Measurements from ENCODE around the gene ZNF485.
"Not testable (repeated sequence)": the region's sequence is repeated elsewhere in the genome, so short reads cannot be mapped to it uniquely, and the experiment has no call there.

Gene ZNF485

DNA sequence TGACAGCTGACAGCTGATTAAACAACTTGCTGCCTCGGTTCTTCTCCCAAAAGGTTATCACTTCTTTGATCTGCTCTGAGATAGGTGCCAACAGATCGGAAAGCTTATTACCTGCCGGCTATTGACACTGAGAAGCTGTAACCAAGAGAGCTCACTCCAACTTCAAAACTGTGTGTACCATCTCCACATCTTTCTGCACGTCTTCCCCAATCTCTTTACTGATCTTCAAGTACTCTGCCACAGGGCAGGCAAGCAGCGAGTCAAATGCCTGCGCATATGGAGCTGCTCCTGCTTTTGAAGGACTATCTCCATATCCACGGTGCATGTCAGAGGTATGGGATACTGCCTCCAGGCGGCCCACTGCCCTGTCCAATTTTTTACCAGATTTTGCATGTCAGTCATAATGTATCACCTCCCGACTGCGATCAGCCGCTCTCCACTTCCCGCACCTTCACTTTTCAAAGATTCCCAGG lies 352 bp upstream of the ZNF485 start:
- DNase-seq (ENCODE audit: low read depth in 2 of 2), result no peak

GRCh38 chr10:43607199-43607573 lies 948 bp downstream of the ZNF485 start:
- no peak for DNase-seq (ENCODE audit: low read depth in 2 of 2)

- no peak for DNase-seq (ENCODE audit: low read depth in 2 of 2)
These were observed 4.4 kb downstream of the ZNF485 start for GRCh38 chr10:43610636-43611035.

DNA sequence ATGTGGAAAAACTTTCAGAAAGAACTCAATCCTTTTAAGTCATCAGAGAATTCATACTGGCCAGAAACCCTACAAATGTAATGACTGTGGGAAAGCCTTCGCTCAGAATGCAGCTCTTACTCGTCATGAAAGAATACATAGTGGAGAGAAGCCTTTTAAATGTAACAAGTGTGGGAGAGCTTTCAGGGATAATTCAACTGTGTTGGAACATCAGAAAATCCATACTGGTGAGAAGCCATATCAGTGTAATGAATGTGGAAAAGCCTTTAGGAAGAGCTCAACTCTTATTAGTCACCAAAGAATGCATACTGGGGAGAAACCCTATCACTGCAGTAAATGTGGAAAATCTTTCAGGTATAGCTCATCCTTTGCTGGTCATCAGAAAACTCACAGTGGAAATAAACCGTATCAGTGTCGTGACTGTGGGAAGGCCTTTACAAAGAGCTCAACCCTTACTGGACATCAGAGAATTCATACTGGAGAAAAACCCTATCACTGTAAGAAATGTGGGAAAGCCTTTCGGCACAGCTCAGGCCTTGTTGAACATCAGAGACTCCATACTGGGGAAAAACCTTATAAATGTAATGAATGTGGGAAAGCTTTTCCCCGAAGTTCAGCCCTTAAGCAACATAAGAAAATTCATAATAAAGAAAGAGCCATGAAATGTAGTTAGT lies 10.6 kb downstream of the ZNF485 start:
- no peak for DNase-seq (ENCODE audit: low read depth in 2 of 2)

- no peak for DNase-seq (ENCODE audit: low read depth in 2 of 2)
These were observed 13.1 kb downstream of the ZNF485 start for GRCh38 chr10:43619368-43619767.

DNA sequence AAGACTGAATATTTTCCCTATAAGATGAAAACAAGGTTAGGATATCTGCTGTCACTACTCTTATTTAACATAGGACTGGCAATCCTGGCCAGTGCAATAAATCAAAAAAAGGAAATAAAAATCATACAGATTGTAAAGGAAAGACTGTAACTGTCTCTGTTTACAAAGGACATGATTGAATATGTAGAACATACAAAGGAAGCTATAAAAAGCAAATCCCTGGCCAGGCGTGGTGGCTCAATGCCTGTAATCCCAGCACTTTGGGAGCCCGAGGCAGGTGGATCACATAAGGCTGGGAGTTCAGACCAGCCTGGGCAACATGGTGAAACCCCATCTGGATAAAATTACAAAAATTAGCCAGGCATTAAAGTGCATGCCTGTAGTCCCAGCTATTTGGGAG lies 15.8 kb downstream of the ZNF485 start:
- no peak for DNase-seq (ENCODE audit: low read depth in 2 of 2)

GRCh38 chr10:43623351-43623750 lies 17.1 kb downstream of the ZNF485 start:
- no peak for DNase-seq (ENCODE audit: low read depth in 2 of 2)

GRCh38 chr10:43627942-43628341 lies 21.7 kb downstream of the ZNF485 start:
- no peak for DNase-seq (ENCODE audit: low read depth in 2 of 2)

- DNase-seq (ENCODE audit: low read depth in 2 of 2), result no peak
These were observed 22.7 kb downstream of the ZNF485 start for GRCh38 chr10:43628956-43629355.

- DNase-seq (ENCODE audit: low read depth in 2 of 2), result not testable (repeated sequence)
These were observed 29.6 kb downstream of the ZNF485 start for GRCh38 chr10:43635816-43636215.

DNA sequence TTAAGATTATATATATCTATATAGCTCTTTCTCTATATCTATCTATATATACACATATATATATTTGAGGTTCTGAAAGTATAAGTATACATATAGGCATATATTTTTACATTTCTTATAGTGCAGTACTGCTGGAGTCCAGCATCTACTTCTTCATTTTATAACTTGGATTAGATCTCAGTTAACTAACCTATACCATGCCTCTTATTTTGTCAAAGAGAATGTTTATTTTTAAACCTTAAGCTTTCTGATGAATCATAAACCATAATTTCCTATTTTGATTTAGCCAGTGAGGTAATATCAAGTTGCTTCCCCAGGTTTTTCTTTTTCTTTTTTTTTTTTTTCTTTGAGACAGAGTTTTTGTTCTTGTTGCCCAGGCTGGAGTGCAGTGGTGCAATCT lies 34.4 kb downstream of the ZNF485 start:
- no peak for DNase-seq (ENCODE audit: low read depth in 2 of 2)

- DNase-seq (ENCODE audit: low read depth in 2 of 2), result no peak
These were observed 38.0 kb downstream of the ZNF485 start for GRCh38 chr10:43644252-43644651.

DNA sequence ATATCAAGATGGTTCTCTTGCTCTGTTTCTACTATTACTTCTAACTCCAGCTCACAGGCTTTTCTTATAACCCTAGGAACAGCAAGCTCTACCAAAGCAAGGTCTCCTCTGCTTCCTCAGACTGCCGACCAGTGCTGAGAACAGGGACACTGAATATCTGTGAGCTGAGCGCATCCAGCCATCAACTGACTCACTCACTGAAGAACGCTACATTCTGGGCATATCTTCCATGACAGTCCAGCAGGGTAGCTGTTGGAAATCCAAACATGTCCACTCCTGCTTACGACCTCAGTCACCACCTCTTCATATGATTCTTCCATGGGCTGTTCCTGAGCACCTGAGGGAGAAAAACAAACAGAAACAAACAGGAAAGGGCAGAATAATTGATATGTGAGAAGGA lies 39.6 kb downstream of the ZNF485 start:
- no peak for DNase-seq (ENCODE audit: low read depth in 2 of 2)

- DNase-seq (ENCODE audit: low read depth in 2 of 2), result no peak
These were observed 41.3 kb downstream of the ZNF485 start for GRCh38 chr10:43647576-43647975.

GRCh38 chr10:43648095-43648397 lies 41.8 kb downstream of the ZNF485 start:
- no peak for DNase-seq (ENCODE audit: low read depth in 2 of 2)

- DNase-seq (ENCODE audit: low read depth in 2 of 2), result peak; percentile 45 to 76
These were observed 42.4 kb downstream of the ZNF485 start, which contains the start of gene ZNF32 for GRCh38 chr10:43648398-43649184. Gene ZNF32, minus strand, starts transcription at chr10:43648881. Its CDS starts 2,748 bp downstream, at chr10:43646133.

DNA sequence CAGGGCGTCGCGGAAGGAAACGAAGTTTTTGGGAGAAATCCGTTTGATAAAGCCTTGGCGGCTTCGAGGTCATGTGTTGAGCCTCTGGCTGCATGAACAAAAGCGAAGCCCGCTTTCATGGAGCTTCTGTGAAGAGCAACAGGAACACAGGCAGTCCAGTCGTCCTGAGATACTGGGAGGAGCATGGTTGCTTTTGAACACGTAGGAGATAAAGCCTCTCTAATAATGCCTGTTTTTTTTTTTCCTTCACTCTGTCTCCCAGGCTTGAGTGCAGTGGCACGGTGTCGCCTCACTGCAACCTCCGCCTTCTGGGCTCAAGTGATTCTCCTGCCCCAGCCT lies 42.9 kb downstream of the ZNF485 start:
- DNase-seq (ENCODE audit: low read depth in 2 of 2), result no peak

GRCh38 chr10:43653746-43654145 lies 47.5 kb downstream of the ZNF485 start:
- DNase-seq (ENCODE audit: low read depth in 2 of 2), result no peak

DNA sequence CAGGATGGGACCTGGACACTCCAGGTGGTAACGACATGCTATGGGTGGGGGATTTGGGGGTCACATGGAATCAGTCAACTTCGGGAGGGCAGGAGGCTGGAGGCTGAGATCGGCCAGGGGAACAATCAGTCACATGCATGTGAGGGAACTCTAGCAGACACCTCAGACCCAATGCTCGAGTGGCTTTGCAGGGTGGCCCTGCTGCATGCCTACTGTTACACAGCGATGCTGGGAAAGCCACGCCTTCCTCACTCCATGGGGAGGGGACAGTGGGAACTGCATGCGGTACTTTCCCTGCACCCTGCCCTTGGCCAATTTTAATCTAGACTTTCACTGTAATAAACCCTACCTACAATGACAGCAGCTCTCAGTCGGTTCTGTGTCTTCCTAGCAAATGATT lies 49.1 kb downstream of the ZNF485 start:
- DNase-seq (ENCODE audit: low read depth in 2 of 2), result no peak

- DNase-seq (ENCODE audit: low read depth in 2 of 2), result no peak
These were observed 52.0 kb downstream of the ZNF485 start for GRCh38 chr10:43658227-43658626.

DNA sequence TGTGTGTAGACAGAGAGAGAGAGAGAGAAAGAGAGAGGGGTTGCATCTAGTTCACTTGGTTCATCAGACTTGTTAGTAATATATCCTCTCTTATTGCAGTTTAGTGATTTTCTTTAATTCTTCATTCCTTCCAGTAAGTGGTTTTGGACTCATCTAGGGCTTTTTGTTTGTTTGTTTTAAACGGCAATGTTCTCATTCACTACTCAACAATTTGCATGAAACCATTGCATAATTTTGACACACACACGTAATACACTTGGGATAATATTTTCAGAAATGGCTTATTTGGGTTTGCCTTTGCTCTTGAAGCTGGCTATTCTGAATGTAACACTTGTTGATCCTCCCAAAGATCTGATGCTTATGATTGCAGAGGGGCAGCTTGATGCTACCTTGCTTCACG lies 58.8 kb downstream of the ZNF485 start:
- no peak for DNase-seq (ENCODE audit: low read depth in 2 of 2)

DNA sequence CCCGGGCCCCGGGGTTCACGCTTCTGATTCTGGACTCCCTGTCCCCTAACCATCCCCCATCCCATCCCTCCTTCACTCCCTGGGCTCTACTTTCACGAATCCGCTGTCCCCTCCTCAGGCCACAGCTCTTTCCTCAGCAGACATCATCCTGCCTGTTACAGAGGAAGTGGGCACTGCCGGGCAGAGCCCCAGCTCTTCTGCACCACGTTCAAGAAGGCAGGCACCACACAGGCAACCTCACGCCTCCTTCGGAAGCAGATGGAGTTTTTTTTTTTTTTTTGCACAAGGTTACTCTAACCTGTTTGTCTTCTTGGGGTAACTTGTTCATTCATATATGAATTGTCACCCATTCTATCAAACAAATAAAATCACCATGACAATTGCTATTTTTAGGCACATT lies 60.3 kb downstream of the ZNF485 start:
- no peak for DNase-seq (ENCODE audit: low read depth in 2 of 2)

- DNase-seq (ENCODE audit: low read depth in 2 of 2), result no peak
These were observed 61.1 kb downstream of the ZNF485 start for GRCh38 chr10:43667317-43667731.
